K562 (cell line): ENCODE data around the gene RARRES2. TPM values are rescaled to one million over a fixed set of nuclear protein-coding genes. Genes with fewer than 3 reads are reported as not detected.

ENCODE experiments used
- CTBP1 ChIP-seq: fragments of 450-650 bp; IDR thresholded peaks from 2 replicates; pipeline ENCODE4 v1.6.1; 2016; ENCODE audit warnings: borderline replicate concordance
- GTF2E2 ChIP-seq: fragments of 200-800 bp; sonication (Bioruptor generic); IDR thresholded peaks from 2 replicates; pipeline ENCODE4 v1.6.1; 2016; ENCODE audit warnings: missing genetic modification characterization, missing compliant biosample characterization
- HSF4 ChIP-seq: fragments of 250-450 bp; sonication (Bioruptor Pico); IDR thresholded peaks from 2 replicates; pipeline ENCODE4 v2.1.2; 2022; ENCODE audit warnings: mild to moderate bottlenecking, moderate library complexity, borderline replicate concordance
- MCM3 ChIP-seq: fragments of 450-650 bp; IDR thresholded peaks from 2 replicates; pipeline ENCODE4 v1.6.1; 2016
- MECOM ChIP-seq: fragments of 250-450 bp; sonication (Bioruptor Pico); IDR thresholded peaks from 2 replicates; pipeline ENCODE4 v1.8.0; 2022; ENCODE audit warnings: inconsistent platforms
- NKRF ChIP-seq: fragments of 450-650 bp; IDR thresholded peaks from 2 replicates; pipeline ENCODE4 v1.6.1; 2016; ENCODE audit warnings: borderline replicate concordance
- OTX1 ChIP-seq: fragments of 450-650 bp; formaldehyde crosslinking; IDR thresholded peaks from 2 replicates; pipeline ENCODE4 v1.4.0; 2022; ENCODE audit warnings: mild to moderate bottlenecking
- RFX5 ChIP-seq: IDR thresholded peaks from 2 replicates; pipeline ENCODE4 v1.6.1; 2011; ENCODE audit warnings: low read depth, mild to moderate bottlenecking, improper control_type of control experiment, low read length
- SIX5 ChIP-seq, 2 experiments: IDR thresholded peaks; 2 replicates each; pipeline ENCODE4 v1.6.1; 2011; ENCODE audit warnings: low read length in 2 of 2, borderline replicate concordance in 1 of 2, low read depth in 1 of 2, mild to moderate bottlenecking in 1 of 2, moderate library complexity in 1 of 2; ENCODE audit not compliant: insufficient read depth in 1 of 2
- SMARCA5 ChIP-seq: fragments of 450-650 bp; IDR thresholded peaks from 2 replicates; pipeline ENCODE4 v1.6.1; 2016
- SMARCE1 ChIP-seq: fragments of 450-650 bp; IDR thresholded peaks from 2 replicates; pipeline ENCODE4 v1.7.1; 2016; ENCODE audit warnings: mild to moderate bottlenecking
- TBP ChIP-seq: optimal IDR thresholded peaks from 2 replicates; pipeline ENCODE3; 2011; ENCODE audit warnings: low read depth, low read length, improper control_type of control experiment
- ZNF695 ChIP-seq: fragments of 450-650 bp; formaldehyde crosslinking; IDR thresholded peaks from 2 replicates; pipeline ENCODE4 v1.4.0; 2020; ENCODE audit warnings: mild to moderate bottlenecking, moderate library complexity
- polyA plus RNA-seq, 8 experiments: library from polyadenylated mRNA; depleted of rRNA in 4 of 8; stranded (reverse) in 5 of 8; unstranded in 3 of 8; fragments of >200 nt; fragmentation: Nextera tagmentation in 2 of 8; fragmentation: Illumina TruSeq in 1 of 8; extraction: Ambion mirVana in 2 of 8; extraction: Trizol in 1 of 8; gene quantifications; 2 replicates each; pipeline versions ENCODE4 v1.2.1 to v1.2.3, GENCODE V29; 2011 to 2014; ENCODE audit warnings: inconsistent platforms in 1 of 8, missing spikeins in 1 of 8
- total RNA-seq, 7 experiments: library from RNA; depleted of rRNA in 6 of 7; stranded (reverse); fragments of >200 nt in 6 of 7; fragmentation: Illumina TruSeq in 2 of 7; extraction: Trizol in 2 of 7; gene quantifications; 2 replicates each; pipeline versions ENCODE4 v1.2.1 to v1.2.3, GENCODE V29; 2011 to 2021; ENCODE audit warnings: low replicate concordance in 1 of 7
- TF ChIP-seq, protein P1 (sequence below): fragments of 450-650 bp; IDR thresholded peaks from 2 replicates; pipeline ENCODE4 v1.6.1; 2016; ENCODE audit warnings: low read depth
- TF ChIP-seq, protein P2 (sequence below), 2 experiments: fragments of 450-650 bp in 1 of 2; sonication (generic) in 1 of 2; formaldehyde crosslinking in 1 of 2; IDR thresholded peaks in 1 of 2; conservative IDR thresholded peaks in 1 of 2; 2 replicates each; pipeline versions ENCODE4 v1.6.1 to v1.8.1; 2016 to 2023; ENCODE audit warnings: mild to moderate bottlenecking in 2 of 2, moderate library complexity in 2 of 2, inconsistent platforms in 1 of 2, missing genetic modification reagents in 1 of 2

The RARRES2 gene
- total and polyA plus RNA-seq, 9 of the 15 experiments (the other 6 are each of a cell fraction or from before 2014, with no cell fraction given), result 0.11 to 1.7 (median 0.23) TPM; not detected in 6

DNA sequence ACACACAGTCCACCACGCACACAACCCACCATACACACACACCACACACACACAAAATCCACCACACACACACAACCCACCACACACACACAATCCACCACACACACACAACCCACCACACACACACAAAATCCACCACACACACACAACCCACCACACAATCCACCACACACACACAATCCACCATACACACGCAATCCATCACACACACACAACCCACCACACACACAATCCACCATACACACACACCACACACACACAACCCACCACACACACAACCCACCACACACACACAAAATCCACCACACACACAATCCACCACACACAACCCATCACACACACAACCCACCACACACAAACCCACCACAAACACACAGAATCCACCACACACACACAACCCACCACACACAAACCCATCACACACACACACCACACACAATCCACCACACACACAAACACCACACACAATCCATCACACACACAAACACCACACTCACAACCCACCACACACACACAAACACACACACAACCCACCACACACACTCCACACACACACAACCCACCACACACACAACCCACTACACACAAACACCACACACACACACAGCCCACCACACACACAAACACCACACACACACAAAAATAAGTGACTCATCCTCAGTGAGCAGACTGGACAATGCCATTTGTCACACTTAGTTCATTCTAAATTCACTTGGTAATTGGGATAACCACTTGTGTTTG lies 18.4 kb upstream of the RARRES2 start (continued):
- TF ChIP-seq RFX5 (no peak), OTX1 (peak; percentile 96), MCM3 (0 out of 2 replicates have a peak, but pooled peaks have one; percentile 35), MECOM (CRISPR knock-in tag) (no peak), SIX5 (IDR thresholded peaks at IDR 0.05; ENCODE audit: borderline replicate concordance in 1 of 2, insufficient read depth in 1 of 2, low read depth in 1 of 2, low read length in 2 of 2) (no peak), NKRF (peak; percentile 75; the same call in 1 of the 2 replicates), GTF2E2 (tag) (no peak), SMARCE1 (peak; percentile 57; the same call in 1 of the 2 replicates), TBP (no peak), SMARCA5 (peak; percentile 86), CTBP1 (no peak), ZNF695 (CRISPR knock-in tag) (no peak), HSF4 (CRISPR knock-in tag) (no peak)
- TF ChIP-seq, protein P1, sequence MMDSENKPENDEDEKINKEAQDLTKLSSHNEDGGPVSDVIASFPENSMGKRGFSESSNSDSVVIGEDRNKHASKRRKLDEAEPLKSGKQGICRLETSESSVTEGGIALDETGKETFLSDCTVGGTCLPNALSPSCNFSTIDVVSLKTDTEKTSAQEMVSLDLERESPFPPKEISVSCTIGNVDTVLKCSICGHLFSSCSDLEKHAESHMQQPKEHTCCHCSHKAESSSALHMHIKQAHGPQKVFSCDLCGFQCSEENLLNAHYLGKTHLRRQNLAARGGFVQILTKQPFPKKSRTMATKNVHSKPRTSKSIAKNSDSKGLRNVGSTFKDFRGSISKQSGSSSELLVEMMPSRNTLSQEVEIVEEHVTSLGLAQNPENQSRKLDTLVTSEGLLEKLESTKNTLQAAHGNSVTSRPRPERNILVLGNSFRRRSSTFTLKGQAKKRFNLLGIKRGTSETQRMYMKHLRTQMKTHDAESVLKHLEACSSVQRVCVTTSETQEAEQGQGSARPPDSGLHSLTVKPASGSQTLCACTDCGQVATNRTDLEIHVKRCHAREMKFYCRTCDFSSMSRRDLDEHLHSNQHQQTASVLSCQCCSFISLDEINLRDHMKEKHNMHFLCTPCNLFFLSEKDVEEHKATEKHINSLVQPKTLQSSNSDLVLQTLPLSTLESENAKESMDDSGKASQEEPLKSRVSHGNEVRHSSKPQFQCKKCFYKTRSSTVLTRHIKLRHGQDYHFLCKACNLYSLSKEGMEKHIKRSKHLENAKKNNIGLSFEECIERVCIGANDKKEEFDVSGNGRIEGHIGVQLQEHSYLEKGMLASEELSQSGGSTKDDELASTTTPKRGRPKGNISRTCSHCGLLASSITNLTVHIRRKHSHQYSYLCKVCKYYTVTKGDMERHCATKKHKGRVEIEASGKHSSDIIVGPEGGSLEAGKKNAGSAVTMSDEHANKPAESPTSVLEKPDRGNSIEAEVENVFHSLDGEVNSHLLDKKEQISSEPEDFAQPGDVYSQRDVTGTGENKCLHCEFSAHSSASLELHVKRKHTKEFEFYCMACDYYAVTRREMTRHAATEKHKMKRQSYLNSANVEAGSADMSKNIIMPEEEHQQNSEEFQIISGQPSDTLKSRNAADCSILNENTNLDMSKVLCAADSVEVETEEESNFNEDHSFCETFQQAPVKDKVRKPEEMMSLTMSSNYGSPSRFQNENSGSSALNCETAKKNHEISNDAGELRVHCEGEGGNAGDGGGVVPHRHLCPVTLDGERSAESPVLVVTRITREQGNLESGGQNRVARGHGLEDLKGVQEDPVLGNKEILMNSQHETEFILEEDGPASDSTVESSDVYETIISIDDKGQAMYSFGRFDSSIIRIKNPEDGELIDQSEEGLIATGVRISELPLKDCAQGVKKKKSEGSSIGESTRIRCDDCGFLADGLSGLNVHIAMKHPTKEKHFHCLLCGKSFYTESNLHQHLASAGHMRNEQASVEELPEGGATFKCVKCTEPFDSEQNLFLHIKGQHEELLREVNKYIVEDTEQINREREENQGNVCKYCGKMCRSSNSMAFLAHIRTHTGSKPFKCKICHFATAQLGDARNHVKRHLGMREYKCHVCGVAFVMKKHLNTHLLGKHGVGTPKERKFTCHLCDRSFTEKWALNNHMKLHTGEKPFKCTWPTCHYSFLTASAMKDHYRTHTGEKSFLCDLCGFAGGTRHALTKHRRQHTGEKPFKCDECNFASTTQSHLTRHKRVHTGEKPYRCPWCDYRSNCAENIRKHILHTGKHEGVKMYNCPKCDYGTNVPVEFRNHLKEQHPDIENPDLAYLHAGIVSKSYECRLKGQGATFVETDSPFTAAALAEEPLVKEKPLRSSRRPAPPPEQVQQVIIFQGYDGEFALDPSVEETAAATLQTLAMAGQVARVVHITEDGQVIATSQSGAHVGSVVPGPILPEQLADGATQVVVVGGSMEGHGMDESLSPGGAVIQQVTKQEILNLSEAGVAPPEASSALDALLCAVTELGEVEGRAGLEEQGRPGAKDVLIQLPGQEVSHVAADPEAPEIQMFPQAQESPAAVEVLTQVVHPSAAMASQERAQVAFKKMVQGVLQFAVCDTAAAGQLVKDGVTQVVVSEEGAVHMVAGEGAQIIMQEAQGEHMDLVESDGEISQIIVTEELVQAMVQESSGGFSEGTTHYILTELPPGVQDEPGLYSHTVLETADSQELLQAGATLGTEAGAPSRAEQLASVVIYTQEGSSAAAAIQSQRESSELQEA, result peak; percentile 26; the same call in 1 of the 2 replicates
- TF ChIP-seq, protein P2, sequence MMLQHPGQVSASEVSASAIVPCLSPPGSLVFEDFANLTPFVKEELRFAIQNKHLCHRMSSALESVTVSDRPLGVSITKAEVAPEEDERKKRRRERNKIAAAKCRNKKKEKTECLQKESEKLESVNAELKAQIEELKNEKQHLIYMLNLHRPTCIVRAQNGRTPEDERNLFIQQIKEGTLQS (IDR thresholded peaks at IDR 0.05), result peak; percentile 82
- TF ChIP-seq, protein P2 (CRISPR knock-in tag; conservative IDR thresholded peaks at IDR 0.05), result no peak
